HG03108 (cell line): ENCODE results near the gene SIN3B.

Source experiments
- ATAC-seq: cut with Tn5 transposase; IDR thresholded peaks from one replicate; pipeline ENCODE4 v1.9.1; 2021; ENCODE audit warnings: moderate library complexity; ENCODE audit not compliant: unreplicated experiment

Gene SIN3B

GRCh38 chr19:16822648-16823047, 6.5 kb upstream of the SIN3B start:
- no peak for ATAC-seq

- no peak for ATAC-seq
These were observed 4.4 kb upstream of the SIN3B start for GRCh38 chr19:16824658-16825311.

- no peak for ATAC-seq
These were observed 3.7 kb upstream of the SIN3B start for GRCh38 chr19:16825312-16826052.

GRCh38 chr19:16829822-16830289, 658 bp downstream of the SIN3B start:
- no peak for ATAC-seq

- ATAC-seq = no peak
These were observed 1.5 kb downstream of the SIN3B start for GRCh38 chr19:16830679-16831078.

- ATAC-seq = no peak
These were observed 2.3 kb downstream of the SIN3B start for GRCh38 chr19:16831531-16831930.

GRCh38 chr19:16834747-16835146, 5.5 kb downstream of the SIN3B start:
- no peak for ATAC-seq

GRCh38 chr19:16836115-16837034, 7.2 kb downstream of the SIN3B start:
- ATAC-seq = peak; percentile 72

- no peak for ATAC-seq
These were observed 7.8 kb downstream of the SIN3B start for GRCh38 chr19:16837035-16837362.

GRCh38 chr19:16841391-16841926, 12.3 kb downstream of the SIN3B start:
- ATAC-seq = no peak

GRCh38 chr19:16846901-16847300, 17.7 kb downstream of the SIN3B start:
- no peak for ATAC-seq

GRCh38 chr19:16847430-16847829, 18.2 kb downstream of the SIN3B start:
- no peak for ATAC-seq

GRCh38 chr19:16849168-16849567, 20.0 kb downstream of the SIN3B start:
- ATAC-seq = no peak

GRCh38 chr19:16850133-16850532, 20.9 kb downstream of the SIN3B start:
- no peak for ATAC-seq

- ATAC-seq = no peak
These were observed 22.0 kb downstream of the SIN3B start for GRCh38 chr19:16851031-16851712.

- ATAC-seq = no peak
These were observed 23.9 kb downstream of the SIN3B start for GRCh38 chr19:16853066-16853465.

- no peak for ATAC-seq
These were observed 26.9 kb downstream of the SIN3B start for GRCh38 chr19:16856091-16856490.

GRCh38 chr19:16859626-16860025, 30.4 kb downstream of the SIN3B start:
- ATAC-seq = no peak

- ATAC-seq = no peak
These were observed 30.9 kb downstream of the SIN3B start for GRCh38 chr19:16860118-16860517.

- ATAC-seq = no peak
These were observed 31.8 kb downstream of the SIN3B start for GRCh38 chr19:16861011-16861410.

GRCh38 chr19:16861834-16862233, 32.6 kb downstream of the SIN3B start:
- no peak for ATAC-seq
